Endothelial cell of umbilical vein (primary cell): ENCODE results near the gene ZBTB7C.

ENCODE experiments used
- CTCF ChIP-seq, 2 donors: IDR thresholded peaks; 1 replicate in 1 of 2; 2 replicates in 1 of 2; pipeline ENCODE4 v1.5.1; 2011; ENCODE audit warnings: low read length in 2 of 2, mild to moderate bottlenecking in 2 of 2, moderate library complexity in 2 of 2, control low read depth in 1 of 2, inconsistent platforms in 1 of 2, low read depth in 1 of 2; ENCODE audit not compliant: insufficient read depth in 1 of 2; ENCODE audit errors: extremely low read depth in 1 of 2
- POLR2A ChIP-seq: IDR thresholded peaks from 2 replicates; pipeline ENCODE4 v1.6.1; 2012; ENCODE audit warnings: low read depth, mild to moderate bottlenecking, control low read depth, low read length
- POLR2AphosphoS5 ChIP-seq: IDR thresholded peaks from 2 replicates; pipeline ENCODE4 v1.6.1; 2012; ENCODE audit warnings: low read depth, mild to moderate bottlenecking, control low read depth, low read length, moderate library complexity; ENCODE audit not compliant: insufficient read depth

GRCh38 chr18:48203961-48204666 is 205.1 kb downstream of the ZBTB7C start:
- TF ChIP-seq CTCF (IDR thresholded peaks at IDR 0.05; ENCODE audit: extremely low read depth in 1 of 2, insufficient read depth in 1 of 2, low read depth in 1 of 2, low read length in 2 of 2) (no peak), POLR2A (no peak), POLR2AphosphoS5 (no peak)
